ENCODE data around the gene CEP78. TPM values are rescaled to one million over a fixed set of nuclear protein-coding genes. Genes with fewer than 3 reads are reported as not detected.

The CEP78 gene
- total and polyA plus RNA-seq, 2 donors from 2014 or later, result 7.5 to 8.9 TPM

DNA sequence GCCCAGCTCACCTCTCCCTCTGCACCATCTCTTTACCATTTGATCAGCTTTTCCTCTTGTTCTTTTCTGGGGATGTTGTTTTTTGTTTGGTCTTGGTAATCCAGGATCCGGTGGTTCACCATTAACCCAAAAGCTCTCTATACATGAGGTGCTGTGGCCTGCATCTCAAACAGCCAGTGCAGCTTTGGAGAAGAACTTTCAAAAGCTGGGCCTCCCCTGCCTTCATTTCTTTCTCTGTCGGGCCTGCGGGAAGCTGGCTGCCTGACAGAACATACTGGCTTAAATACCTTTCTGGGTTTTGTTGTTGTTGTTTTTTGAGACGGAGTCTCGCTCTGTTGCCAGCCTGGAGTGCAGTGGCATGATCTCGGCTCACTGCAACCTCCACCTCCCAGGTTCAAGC is 73.2 kb downstream of the CEP78 start:
- DNase-seq (no peak), FAIRE-seq (no peak)
- Histone ChIP-seq H3K36me3 (ENCODE audit: control insufficient read depth in 2 of 3, insufficient read depth in 3 of 3, low read length in 3 of 3) (peaks cover 0 to 4% (median 2%) of the 10 kb centered on the region in 3 donors), H3K9me3 (ENCODE audit: control insufficient read depth in 2 of 3, insufficient read depth in 1 of 3, low read length in 3 of 3) (no peaks in the 10 kb centered on the region), H3K27me3 (ENCODE audit: control insufficient read depth, insufficient read depth, low read length) (no peaks in the 10 kb centered on the region), H3K9ac (ENCODE audit: low read length in 3 of 3) (no peak overlapping the region), H3K4me1 (ENCODE audit: control insufficient read depth in 2 of 3, insufficient read depth in 2 of 3, low read depth in 1 of 3, low read length in 3 of 3) (no peaks in the 10 kb centered on the region), H3K27ac (ENCODE audit: low read depth in 2 of 2, low read length in 2 of 2) (no peak overlapping the region), H3K4me3 (ENCODE audit: low read length in 3 of 3) (no peak overlapping the region)
- TF ChIP-seq, protein P1, sequence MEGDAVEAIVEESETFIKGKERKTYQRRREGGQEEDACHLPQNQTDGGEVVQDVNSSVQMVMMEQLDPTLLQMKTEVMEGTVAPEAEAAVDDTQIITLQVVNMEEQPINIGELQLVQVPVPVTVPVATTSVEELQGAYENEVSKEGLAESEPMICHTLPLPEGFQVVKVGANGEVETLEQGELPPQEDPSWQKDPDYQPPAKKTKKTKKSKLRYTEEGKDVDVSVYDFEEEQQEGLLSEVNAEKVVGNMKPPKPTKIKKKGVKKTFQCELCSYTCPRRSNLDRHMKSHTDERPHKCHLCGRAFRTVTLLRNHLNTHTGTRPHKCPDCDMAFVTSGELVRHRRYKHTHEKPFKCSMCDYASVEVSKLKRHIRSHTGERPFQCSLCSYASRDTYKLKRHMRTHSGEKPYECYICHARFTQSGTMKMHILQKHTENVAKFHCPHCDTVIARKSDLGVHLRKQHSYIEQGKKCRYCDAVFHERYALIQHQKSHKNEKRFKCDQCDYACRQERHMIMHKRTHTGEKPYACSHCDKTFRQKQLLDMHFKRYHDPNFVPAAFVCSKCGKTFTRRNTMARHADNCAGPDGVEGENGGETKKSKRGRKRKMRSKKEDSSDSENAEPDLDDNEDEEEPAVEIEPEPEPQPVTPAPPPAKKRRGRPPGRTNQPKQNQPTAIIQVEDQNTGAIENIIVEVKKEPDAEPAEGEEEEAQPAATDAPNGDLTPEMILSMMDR (IDR thresholded peaks at IDR 0.05; ENCODE audit: borderline replicate concordance, extremely low read depth, insufficient read depth), result no peak
- intact Hi-C loops (cut with DNase I), result no loop called here

DNA sequence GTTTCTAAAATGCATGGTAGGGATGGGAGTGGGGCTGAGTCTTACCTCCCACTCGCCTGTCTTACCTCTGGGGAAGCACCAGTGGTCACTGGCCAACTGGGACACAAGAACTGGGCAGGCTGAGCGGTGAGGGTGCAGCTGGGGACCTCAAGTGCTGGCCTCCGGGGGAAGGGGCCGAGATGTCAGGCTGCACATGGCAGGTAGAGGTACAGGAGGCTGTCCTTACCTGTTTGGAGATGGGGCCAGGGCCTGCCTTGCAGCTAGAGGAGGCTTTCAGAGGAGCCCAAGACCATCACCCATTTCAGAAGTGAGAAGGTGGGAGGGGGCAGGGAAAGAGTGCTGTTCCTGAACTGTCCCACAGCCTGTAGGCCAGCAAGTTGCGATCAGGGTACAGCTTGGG is 75.2 kb downstream of the CEP78 start:
- Histone ChIP-seq H3K27me3 (ENCODE audit: control insufficient read depth, insufficient read depth, low read length) (no peaks in the 10 kb centered on the region), H3K4me1 (ENCODE audit: control insufficient read depth in 2 of 3, insufficient read depth in 2 of 3, low read depth in 1 of 3, low read length in 3 of 3) (no peaks in the 10 kb centered on the region), H3K36me3 (ENCODE audit: control insufficient read depth in 2 of 3, insufficient read depth in 3 of 3, low read length in 3 of 3) (peaks cover 0 to 4% (median 2%) of the 10 kb centered on the region in 3 donors), H3K4me3 (ENCODE audit: low read length in 3 of 3) (no peak overlapping the region), H3K27ac (ENCODE audit: low read depth in 2 of 2, low read length in 2 of 2) (no peak overlapping the region), H3K9ac (ENCODE audit: low read length in 3 of 3) (no peak overlapping the region), H3K9me3 (ENCODE audit: control insufficient read depth in 2 of 3, insufficient read depth in 1 of 3, low read length in 3 of 3) (no peaks in the 10 kb centered on the region)
- intact Hi-C loops (cut with DNase I), result no loop called here
- FAIRE-seq (no peak), DNase-seq (no peak)
- TF ChIP-seq, protein P1 (IDR thresholded peaks at IDR 0.05; ENCODE audit: borderline replicate concordance, extremely low read depth, insufficient read depth), result no peak

DNA sequence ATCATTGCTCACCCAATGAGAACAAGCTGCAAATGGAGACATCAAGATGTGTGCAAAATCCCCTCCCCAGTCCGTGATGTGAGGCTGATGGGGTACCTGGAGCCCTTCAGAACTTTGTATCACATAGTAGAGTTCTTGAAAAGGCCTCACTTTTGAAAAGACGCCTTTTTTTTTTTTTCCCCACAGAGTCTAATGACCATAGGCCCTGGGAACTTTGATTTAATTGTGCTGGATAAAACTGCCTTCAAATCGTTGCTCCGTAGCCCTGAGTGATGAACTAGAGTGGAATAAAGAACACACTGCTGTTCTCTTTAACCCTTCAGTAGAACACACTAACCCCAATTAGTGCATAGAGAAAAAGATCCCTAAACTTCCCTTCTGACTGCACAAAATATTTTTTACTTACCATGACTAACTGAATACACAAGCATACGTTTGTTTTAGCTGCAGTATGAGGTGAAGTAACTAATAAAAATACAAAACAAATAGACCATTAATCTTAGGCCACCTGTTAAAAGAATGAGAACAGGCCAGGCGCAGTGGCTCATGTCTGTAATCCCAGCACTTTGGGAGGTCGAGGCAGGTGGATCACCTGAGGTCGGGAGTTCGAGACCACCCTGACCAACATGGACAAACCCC is 76.1 kb downstream of the CEP78 start:
- TF ChIP-seq, protein P1 (IDR thresholded peaks at IDR 0.05; ENCODE audit: borderline replicate concordance, extremely low read depth, insufficient read depth), result no peak
- DNase-seq, result no peak
- no peaks in the 10 kb centered on the region for H3K9me3 ChIP-seq (ENCODE audit: control insufficient read depth in 2 of 3, insufficient read depth in 1 of 3, low read length in 3 of 3)
- no peak for FAIRE-seq
- H3K9ac ChIP-seq (ENCODE audit: low read length in 3 of 3), result no peak overlapping the region
- H3K27ac ChIP-seq (ENCODE audit: low read depth in 2 of 2, low read length in 2 of 2), result no peak overlapping the region
- H3K36me3 ChIP-seq (ENCODE audit: control insufficient read depth in 2 of 3, insufficient read depth in 3 of 3, low read length in 3 of 3), result peaks cover 0 to 2% (median 2%) of the 10 kb centered on the region in 3 donors
- no peaks in the 10 kb centered on the region for H3K27me3 ChIP-seq (ENCODE audit: control insufficient read depth, insufficient read depth, low read length)
- intact Hi-C loops (cut with DNase I), result no loop called here
- H3K4me1 ChIP-seq (ENCODE audit: control insufficient read depth in 2 of 3, insufficient read depth in 2 of 3, low read depth in 1 of 3, low read length in 3 of 3), result no peaks in the 10 kb centered on the region
- no peak overlapping the region for H3K4me3 ChIP-seq (ENCODE audit: low read length in 3 of 3)

DNA sequence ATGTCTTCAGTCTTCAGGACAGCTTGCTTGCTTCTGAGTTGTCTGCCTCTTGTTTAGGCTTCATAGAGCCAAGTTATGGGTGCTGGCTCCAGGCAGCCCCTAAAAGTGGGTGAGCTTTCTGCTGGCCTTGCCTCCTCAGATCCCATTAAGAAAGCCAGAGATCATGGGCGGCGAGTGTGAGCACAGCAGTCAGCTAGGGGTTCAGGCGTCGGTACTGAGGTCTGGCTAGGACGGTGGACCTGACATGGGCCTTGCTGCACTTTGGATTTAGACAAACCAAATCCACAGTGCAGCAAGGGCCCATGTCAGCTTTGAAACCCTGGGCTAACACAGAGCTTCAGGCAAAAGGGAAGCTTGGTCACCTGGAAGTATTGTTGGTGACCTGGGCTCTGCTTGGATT is 78.7 kb downstream of the CEP78 start:
- FAIRE-seq (no peak), DNase-seq (peak in 1 of 5 donors; percentile 10)
- H3K9ac ChIP-seq (ENCODE audit: low read length in 3 of 3), result no peak overlapping the region
- no peaks in the 10 kb centered on the region for H3K4me1 ChIP-seq (ENCODE audit: control insufficient read depth in 2 of 3, insufficient read depth in 2 of 3, low read depth in 1 of 3, low read length in 3 of 3)
- intact Hi-C loops (cut with DNase I), result no loop called here
- H3K9me3 ChIP-seq (ENCODE audit: control insufficient read depth in 2 of 3, insufficient read depth in 1 of 3, low read length in 3 of 3), result no peaks in the 10 kb centered on the region
- H3K36me3 ChIP-seq (ENCODE audit: control insufficient read depth in 2 of 3, insufficient read depth in 3 of 3, low read length in 3 of 3), result peaks cover 0 to 5% (median 4%) of the 10 kb centered on the region in 3 donors
- TF ChIP-seq, protein P1 (IDR thresholded peaks at IDR 0.05; ENCODE audit: borderline replicate concordance, extremely low read depth, insufficient read depth), result no peak
- H3K27me3 ChIP-seq (ENCODE audit: control insufficient read depth, insufficient read depth, low read length), result no peaks in the 10 kb centered on the region
- H3K4me3 ChIP-seq (ENCODE audit: low read length in 3 of 3), result no peak overlapping the region
- H3K27ac ChIP-seq (ENCODE audit: low read depth in 2 of 2, low read length in 2 of 2), result no peak overlapping the region

Measured in kidney (tissue), 14 donors.